ENCODE data around the gene APOC3. TPM values are rescaled to one million over a fixed set of nuclear protein-coding genes. Genes with fewer than 3 reads are reported as not detected.

The APOC3 gene
- total and polyA plus RNA-seq, 12 donors: 0.12 to 0.64 TPM; not detected in 10

DNA sequence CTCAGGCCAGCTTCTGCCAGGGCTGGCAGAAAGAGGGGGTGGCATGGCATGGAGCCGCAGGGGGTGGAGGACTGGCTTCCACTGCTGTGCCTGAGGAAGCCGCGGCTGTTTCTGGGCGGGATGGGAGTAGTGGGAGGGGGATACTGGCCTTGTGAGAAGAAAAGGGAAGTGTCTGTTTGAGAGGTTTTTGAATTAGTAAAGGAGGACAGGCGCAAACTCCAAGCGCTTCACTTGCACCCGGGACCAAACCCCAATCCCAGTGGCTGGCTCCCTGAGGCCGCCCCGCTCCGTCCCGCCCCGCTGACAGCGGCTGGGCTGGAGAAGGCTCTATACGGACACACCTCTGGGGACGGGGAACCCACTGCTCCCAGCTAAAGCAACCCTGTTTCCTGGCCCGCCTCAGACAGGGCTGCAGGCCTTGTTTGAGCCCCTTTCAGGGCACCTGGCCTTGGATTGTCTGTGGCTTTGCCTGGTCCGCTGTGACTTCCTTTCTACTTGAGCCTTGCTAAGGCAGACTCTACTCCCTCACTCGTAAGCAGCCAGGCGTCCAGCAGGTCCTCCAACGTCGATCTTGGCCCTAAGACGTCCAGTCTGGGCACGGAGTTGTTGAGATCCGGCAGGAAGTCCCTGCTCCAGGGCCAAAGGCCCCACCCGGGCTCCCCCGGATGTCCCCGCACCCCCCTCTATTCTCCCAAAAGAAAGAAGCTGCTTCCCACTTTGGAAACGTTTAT lies 5.5 kb downstream of the APOC3 start:
- intact Hi-C loops (cut with DNase I): loop anchor here in 8 of 10 donors (1.0 to 5.0 kb wide), 5 partner anchors 37 to 44 kb away; partner anchors contain the start of gene APOA5 (in 6 of the 8)
- no peaks in the 10 kb centered on the region for H3K9me3 ChIP-seq
- no peaks in the 10 kb centered on the region for H3K27me3 ChIP-seq
- H3K4me1 ChIP-seq: peaks cover 11 to 57% (median 35%) of the 10 kb centered on the region in 9 donors
- H3K36me3 ChIP-seq: no peaks in the 10 kb centered on the region
- 39 to 45% methylated on average over 28 of the region's 28 CpGs for WGBS, 2 donors
- H3K4me3 ChIP-seq: peak overlapping the region in 8 of 10 donors; percentile 3 to 57 (median 48)
- peak in 6 of 8 donors; percentile 45 to 82 (median 70) for ATAC-seq
- H3K27ac ChIP-seq: peak overlapping the region; percentile 36 to 88 (median 83)
- no peak for TF ChIP-seq CTCF (IDR thresholded peaks at IDR 0.05)
- DNase-seq: no peak

DNA sequence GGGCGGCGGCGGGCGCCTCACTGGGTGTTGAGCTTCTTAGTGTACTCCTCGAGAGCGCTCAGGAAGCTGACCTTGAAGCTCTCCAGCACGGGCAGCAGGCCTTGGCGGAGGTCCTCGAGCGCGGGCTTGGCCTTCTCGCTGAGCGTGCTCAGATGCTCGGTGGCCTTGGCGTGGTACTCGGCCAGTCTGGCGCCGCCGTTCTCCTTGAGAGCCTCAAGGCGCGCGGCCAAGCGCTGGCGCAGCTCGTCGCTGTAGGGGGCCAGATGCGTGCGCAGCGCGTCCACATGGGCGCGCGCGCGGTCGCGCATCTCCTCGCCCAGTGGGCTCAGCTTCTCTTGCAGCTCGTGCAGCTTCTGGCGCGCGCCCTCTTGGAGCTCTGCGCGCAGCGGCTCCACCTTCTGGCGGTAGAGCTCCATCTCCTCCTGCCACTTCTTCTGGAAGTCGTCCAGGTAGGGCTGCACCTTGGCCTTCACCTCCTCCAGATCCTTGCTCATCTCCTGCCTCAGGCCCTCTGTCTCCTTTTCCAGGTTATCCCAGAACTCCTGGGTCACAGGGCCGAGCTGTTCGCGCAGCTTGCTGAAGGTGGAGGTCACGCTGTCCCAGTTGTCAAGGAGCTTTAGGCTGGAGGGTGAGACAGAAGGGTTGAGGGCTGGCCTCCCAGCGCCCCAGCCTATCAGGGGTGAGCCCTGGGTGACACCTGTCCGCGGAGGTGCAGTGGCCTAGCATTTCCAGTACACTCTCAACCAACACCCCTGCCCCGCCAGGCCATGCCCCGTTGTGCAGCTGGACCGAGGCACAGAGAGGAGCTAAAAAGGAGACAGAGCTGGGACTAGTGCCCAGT lies 6.3 kb downstream of the APOC3 start:
- 9 to 11% methylated on average over 57 of the region's 57 CpGs for WGBS, 2 donors
- TF ChIP-seq CTCF (IDR thresholded peaks at IDR 0.05): peak; percentile 18 to 81 (median 57)
- H3K27ac ChIP-seq: peak overlapping the region; percentile 36 to 88 (median 83)
- H3K4me3 ChIP-seq: peak overlapping the region in 9 of 10 donors; percentile 3 to 57 (median 46)
- H3K4me1 ChIP-seq: peaks cover 11 to 63% (median 38%) of the 10 kb centered on the region in 9 donors
- ATAC-seq (peak; percentile 81 to 90 (median 86)), DNase-seq (peak; percentile 83 to 91)
- H3K36me3 ChIP-seq: no peaks in the 10 kb centered on the region
- no peaks in the 10 kb centered on the region for H3K9me3 ChIP-seq
- H3K27me3 ChIP-seq: no peaks in the 10 kb centered on the region
- intact Hi-C loops (cut with DNase I): loop anchor here in 9 of 10 donors (1.0 to 5.0 kb wide), 6 partner anchors 36 to 47 kb away; partner anchors contain the start of genes APOA5 (in 7 of the 9) and ZPR1 (in 1 of the 9)

DNA sequence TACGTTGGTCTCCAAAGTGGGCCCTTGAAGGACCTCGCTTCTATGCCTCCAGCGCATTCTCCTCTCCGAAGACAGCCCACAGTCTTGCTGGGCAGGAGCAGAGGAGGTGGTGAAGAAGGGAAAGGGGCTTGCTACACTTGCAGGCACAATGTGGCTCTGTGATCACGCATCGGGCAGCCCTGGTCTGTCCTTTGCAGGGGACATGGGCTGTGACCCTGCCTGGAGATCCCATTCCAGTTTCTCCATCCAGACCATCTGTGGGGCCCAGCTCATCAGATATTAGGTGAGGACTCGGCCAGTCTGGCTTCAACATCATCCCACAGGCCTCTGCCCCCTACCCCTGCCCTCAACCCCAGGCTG lies 6.9 kb downstream of the APOC3 start:
- H3K4me1 ChIP-seq: peaks cover 11 to 63% (median 38%) of the 10 kb centered on the region in 9 donors

More for the DNA sequence above, 6.9 kb downstream of the APOC3 start:
- H3K27me3 ChIP-seq: no peaks in the 10 kb centered on the region
- 80 to 88% methylated on average over 7 of the region's 7 CpGs for WGBS, 2 donors
- no peak for DNase-seq
- no peaks in the 10 kb centered on the region for H3K36me3 ChIP-seq
- H3K27ac ChIP-seq: peak overlapping the region; percentile 36 to 88 (median 83)
- no peak for TF ChIP-seq CTCF (IDR thresholded peaks at IDR 0.05)
- peak overlapping the region in 5 of 10 donors; percentile 42 to 53 (median 49) for H3K4me3 ChIP-seq
- no peak for ATAC-seq
- intact Hi-C loops (cut with DNase I): loop anchor here in 7 of 10 donors (2.0 to 5.0 kb wide), 5 partner anchors 36 to 48 kb away; partner anchors contain the start of genes APOA5 (in 5 of the 7) and ZPR1 (in 1 of the 7)
- H3K9me3 ChIP-seq: no peaks in the 10 kb centered on the region

All from heart right ventricle (tissue), 16 donors.